Measurements from ENCODE around the gene MRPL37.
"Not testable (repeated sequence)": the region's sequence is repeated elsewhere in the genome, so short reads cannot be mapped to it uniquely, and the experiment has no call there.

MRPL37 gene

GRCh38 chr1:54199765-54200518 is at the start of gene MRPL37, which contains the start of gene CYB5RL:
TSS of gene MRPL37 (plus strand) at chr1:54200167. CDS start at chr1:54200244, 77 bp downstream.
TSS of gene CYB5RL (minus strand) at chr1:54200030. CDS start at chr1:54195616, 4,414 bp downstream.
- DNase-seq (ENCODE audit: low read depth in 1 of 2, low spot score in 1 of 2): peak; percentile 72 to 76

- DNase-seq (ENCODE audit: low read depth in 1 of 2, low spot score in 1 of 2): no peak
Observed at GRCh38 chr1:54151013-54151412, 49.0 kb upstream of the MRPL37 start.

- DNase-seq (ENCODE audit: low read depth in 1 of 2, low spot score in 1 of 2): no peak
Observed at GRCh38 chr1:54152696-54153095, 47.3 kb upstream of the MRPL37 start, which contains the start of gene CDCP2. TSS of gene CDCP2 (minus strand) at chr1:54153000. CDS start at chr1:54152922, 78 bp downstream.

GRCh38 chr1:54153535-54154439 is 46.2 kb upstream of the MRPL37 start:
- no peak for DNase-seq (ENCODE audit: low read depth in 1 of 2, low spot score in 1 of 2)

- DNase-seq (ENCODE audit: low read depth in 1 of 2, low spot score in 1 of 2): no peak
Observed at GRCh38 chr1:54156201-54156600, 43.8 kb upstream of the MRPL37 start.

DNA sequence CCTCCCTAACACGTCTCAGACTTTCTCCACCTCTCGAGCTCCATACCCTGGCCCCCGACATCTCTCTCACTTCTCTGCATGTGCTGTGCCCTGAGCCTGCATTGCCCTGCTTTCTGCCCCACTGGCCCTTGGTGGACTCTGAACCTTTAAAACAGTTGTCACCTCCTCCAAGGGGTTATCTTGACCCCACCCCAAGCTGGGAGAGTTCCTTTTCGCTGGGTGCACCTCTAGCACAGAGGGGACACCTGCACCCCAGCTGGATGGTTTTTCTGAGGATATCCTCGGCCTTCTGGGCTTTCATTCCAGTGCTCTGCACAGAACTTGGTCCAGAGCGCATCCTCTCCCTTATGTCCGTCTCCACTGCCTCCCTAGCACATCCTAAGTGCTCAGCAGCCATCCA is 43.0 kb upstream of the MRPL37 start:
- no peak for DNase-seq (ENCODE audit: low read depth in 1 of 2, low spot score in 1 of 2)

- no peak for DNase-seq (ENCODE audit: low read depth in 1 of 2, low spot score in 1 of 2)
Observed at GRCh38 chr1:54157401-54157800, 42.6 kb upstream of the MRPL37 start.

DNA sequence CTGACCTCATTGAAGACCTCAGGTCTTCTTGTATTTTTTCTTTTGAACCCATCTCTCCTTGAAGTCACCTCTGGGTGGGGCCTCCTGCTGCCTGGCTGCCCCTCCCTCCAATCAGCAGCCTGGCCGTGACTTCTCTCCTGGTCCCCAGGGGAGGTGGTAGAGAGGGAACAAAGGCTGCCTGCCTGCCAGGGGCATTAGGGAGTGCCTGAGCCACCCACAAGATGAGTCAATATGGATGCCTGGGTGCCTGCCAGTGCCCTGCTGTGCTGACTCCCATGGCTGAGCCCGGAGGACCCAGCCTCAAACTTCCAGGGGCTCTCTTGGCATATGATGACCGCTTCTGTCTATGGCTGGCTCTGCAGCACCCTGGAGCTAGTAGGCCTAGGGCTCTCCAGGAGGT is 41.9 kb upstream of the MRPL37 start:
- DNase-seq (ENCODE audit: low read depth in 1 of 2, low spot score in 1 of 2): no peak

DNA sequence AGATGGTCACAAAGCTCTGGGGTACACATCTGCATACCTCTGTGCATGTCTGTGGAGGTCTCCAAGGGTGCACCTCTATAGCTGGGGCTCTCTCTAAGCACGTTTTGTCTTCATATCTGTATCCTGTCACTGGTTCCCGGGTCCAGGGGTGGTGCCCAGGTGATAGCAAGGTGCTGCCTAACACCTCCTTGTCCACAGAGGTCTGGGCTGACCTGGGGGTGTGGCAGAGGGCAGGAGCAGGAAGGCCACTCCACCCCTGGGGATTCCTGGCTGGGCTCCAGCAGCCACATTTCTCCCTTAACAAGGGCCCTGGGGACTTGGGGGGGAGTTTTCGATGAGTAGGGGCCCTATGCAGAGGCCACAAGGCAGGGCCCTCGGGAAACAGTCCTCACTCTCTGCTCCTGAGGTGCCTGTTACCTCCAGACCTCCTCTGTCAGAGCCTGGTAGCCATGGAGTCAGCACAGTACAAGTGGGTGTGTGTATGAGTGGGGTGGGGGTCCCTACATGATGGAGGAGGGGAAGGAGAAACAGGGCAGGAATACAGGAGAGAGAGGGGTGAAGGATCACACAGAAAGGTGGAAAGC is 40.1 kb upstream of the MRPL37 start:
- DNase-seq (ENCODE audit: low read depth in 1 of 2, low spot score in 1 of 2): no peak

DNA sequence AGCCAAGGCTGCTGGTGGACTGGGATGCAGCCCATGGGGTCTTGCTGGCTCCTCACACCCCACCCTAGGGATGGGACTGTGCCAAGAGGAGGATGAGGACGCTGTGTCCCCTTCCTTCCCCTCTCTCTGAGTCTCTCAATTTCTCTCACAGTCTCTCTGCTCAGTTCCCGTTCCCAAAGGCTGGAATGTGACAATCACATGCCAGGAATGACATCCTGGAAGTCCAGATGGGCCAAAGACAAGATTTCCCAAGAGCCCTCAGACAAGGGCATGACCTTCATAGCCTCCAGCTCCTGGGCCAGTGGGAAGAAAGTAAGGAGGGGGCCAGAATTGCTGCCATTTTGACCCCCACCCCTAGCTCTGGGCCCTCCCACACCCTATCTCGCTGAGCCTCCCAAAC is 39.6 kb upstream of the MRPL37 start:
- DNase-seq (ENCODE audit: low read depth in 1 of 2, low spot score in 1 of 2): no peak

DNA sequence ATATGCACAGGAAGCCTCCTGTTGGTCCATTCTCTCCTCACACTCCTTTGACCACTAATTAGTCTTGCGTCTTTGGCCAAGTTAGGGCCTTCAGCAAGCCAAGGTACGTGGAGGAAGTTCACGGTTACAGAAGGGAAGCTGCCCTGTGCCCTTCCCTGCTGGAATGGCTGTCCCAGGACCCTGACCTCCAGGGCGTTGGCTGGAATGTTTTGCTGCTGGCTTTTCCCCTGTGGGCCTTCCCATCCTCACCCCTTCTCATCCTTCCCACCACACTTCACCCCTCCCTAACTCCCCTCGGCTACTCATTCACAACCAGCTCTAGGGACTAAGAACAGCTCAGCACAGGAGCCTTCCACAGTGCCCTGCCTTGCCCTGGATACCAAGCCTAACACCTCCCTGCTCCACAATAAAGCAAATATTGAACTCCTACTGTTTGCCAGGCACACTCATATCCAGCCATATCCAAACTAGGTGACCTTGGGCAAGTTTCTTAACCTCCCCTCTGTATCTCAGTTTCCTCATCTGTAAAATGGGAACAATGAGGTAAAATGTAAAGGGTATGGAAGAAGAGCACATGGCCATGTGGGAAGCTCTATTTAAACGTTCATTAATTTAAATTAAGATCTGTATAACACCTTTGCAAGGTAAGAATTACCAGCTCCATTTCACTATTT is 38.3 kb upstream of the MRPL37 start:
- DNase-seq (ENCODE audit: low read depth in 1 of 2, low spot score in 1 of 2): no peak

DNA sequence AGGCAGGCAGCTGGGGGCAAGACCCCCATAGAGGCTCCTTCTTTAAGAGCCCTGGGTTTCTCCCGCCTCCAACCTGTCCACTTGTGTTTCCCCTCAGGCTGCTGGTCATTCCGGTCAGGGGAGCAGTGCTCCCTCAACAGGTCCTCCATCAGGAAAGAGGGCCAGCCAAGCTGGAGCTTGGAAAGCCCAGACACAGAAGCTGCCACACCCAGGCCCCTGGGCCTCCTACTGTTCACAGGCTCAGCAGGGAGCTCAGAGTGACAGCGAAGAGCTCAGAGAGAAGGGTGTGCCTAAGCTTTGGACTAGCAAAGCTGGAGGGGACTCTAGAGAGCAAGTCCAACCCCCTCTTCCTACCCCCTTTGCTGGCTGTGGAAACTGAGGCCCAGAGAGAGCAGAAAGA is 36.9 kb upstream of the MRPL37 start:
- DNase-seq (ENCODE audit: low read depth in 1 of 2, low spot score in 1 of 2): no peak

GRCh38 chr1:54163573-54163972 is 36.4 kb upstream of the MRPL37 start:
- DNase-seq (ENCODE audit: low read depth in 1 of 2, low spot score in 1 of 2): no peak

DNA sequence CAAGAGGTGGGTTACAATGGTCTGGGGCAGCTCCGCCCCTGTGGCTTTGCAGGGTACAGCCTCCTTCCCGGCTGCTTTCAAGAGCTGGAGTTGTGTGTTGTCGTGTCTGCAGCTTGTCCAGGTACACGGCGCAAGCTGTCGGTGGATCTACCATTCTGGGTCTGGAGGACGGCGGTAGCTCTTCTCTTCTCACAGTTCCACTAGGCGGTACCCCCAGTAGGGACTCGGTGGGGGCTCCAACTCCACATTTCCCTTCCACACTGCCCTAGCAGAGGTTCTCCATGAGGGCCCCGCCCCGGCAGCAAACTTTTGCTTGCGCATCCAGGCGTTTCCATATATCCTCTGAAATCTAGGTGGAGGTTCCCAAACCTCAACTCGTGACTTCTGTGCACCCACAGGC is 34.8 kb upstream of the MRPL37 start:
- DNase-seq (ENCODE audit: low read depth in 1 of 2, low spot score in 1 of 2): no peak

DNA sequence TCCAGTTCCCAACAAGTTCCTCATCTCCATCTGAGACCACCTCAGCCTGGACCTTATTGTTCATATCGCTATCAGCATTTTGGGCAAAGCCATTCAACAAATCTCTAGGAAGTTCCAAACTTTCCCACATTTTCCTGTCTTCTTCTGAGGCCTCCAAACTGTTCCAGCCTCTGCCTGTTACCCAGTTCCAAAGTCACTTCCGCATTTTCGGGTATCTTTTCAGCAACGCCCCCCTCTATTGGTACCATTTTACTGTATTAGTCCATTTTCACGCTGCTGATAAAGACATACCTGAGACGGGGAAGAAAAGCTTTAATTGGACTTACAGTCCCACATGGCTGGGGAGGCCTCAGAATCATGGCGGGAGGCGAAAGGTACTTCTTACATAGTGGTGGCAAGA is 33.6 kb upstream of the MRPL37 start:
- DNase-seq (ENCODE audit: low read depth in 1 of 2, low spot score in 1 of 2): not testable (repeated sequence)

GRCh38 chr1:54167422-54168139 is 32.4 kb upstream of the MRPL37 start:
- DNase-seq (ENCODE audit: low read depth in 1 of 2, low spot score in 1 of 2): no peak

DNA sequence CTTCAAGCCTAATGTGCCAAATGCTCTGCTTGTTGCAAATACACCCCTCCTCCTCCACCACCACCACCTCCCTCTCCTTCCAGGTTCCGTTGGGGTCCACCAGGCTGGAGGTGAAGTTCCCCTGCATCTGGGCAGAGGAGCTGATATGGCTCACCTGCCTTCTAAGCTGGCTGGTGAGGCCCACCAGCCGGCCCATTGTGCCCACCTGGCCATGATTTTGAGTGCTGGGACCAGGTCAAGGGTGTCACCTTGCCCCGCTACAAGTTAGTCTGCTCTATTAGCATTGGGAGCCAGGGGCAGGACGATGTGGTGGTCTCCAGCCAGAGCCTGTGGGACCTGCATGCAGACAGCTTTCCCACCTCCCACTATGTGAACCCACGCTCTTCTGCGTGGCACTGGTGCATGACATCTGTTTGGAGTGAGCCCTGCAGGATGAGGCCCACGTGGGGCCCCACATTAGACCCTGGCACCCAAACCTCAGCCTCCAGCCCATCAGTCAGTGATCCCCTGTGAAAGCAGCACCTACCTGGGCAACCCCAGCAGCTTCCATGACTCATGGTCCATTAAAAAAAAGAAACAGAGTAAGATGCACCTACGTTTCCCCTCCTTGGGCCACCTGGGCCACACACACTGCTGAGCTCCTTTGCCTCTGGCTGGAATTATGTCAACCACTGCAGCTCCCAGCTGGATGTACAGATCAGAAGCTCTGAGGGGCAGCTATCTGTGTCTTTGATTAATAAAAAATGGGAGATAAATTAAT is 31.6 kb upstream of the MRPL37 start:
- no peak for DNase-seq (ENCODE audit: low read depth in 1 of 2, low spot score in 1 of 2)

- no peak for DNase-seq (ENCODE audit: low read depth in 1 of 2, low spot score in 1 of 2)
Observed at GRCh38 chr1:54169068-54169467, 30.9 kb upstream of the MRPL37 start.

- DNase-seq (ENCODE audit: low read depth in 1 of 2, low spot score in 1 of 2): no peak
Observed at GRCh38 chr1:54171016-54171415, 29.0 kb upstream of the MRPL37 start.

- no peak for DNase-seq (ENCODE audit: low read depth in 1 of 2, low spot score in 1 of 2)
Observed at GRCh38 chr1:54171606-54172005, 28.4 kb upstream of the MRPL37 start.
